ENCODE data around the gene ZBTB5.
"Not testable (repeated sequence)": the region's sequence is repeated elsewhere in the genome, so short reads cannot be mapped to it uniquely, and the experiment has no call there.

Gene ZBTB5

GRCh38 chr9:37485389-37486255 lies 20.4 kb upstream of the ZBTB5 start, which contains the start of gene POLR1E:
Gene POLR1E (plus strand): TSS chr9:37485948. CDS start chr9:37486048, 100 bp downstream.
- DNase-seq: peak; percentile 93

- DNase-seq: no peak
Observed at GRCh38 chr9:37480759-37481158, 15.5 kb upstream of the ZBTB5 start.

DNA sequence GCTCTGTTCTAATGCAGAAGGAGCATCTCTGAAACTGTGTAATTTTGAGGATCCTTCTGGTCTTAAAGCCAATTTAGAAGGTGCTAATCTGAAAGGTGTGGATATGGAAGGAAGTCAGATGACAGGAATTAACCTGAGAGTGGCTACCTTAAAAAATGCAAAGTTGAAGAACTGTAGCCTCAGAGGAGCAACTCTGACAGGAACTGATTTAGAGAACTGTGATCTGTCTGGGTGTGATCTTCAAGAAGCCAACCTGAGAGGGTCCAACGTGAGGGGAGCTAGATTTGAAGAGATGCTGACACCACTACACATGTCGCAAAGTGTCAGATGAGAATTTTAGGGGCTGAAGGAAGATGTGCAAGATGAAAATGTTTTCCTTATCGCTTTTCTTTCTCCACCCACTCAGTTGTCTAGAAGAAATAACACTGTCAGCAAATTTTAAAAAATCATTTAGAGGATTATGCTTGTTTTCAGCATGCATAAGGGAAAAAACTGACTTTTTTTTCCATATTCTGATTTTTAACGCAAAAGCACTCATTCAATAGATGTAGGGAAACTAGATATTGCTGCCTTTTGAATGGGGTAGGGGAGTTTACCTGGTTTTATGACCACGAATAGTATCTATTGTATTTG lies 12.9 kb upstream of the ZBTB5 start:
- not testable (repeated sequence) for DNase-seq

- not testable (repeated sequence) for DNase-seq
Observed at GRCh38 chr9:37477443-37477842, 12.2 kb upstream of the ZBTB5 start.

DNA sequence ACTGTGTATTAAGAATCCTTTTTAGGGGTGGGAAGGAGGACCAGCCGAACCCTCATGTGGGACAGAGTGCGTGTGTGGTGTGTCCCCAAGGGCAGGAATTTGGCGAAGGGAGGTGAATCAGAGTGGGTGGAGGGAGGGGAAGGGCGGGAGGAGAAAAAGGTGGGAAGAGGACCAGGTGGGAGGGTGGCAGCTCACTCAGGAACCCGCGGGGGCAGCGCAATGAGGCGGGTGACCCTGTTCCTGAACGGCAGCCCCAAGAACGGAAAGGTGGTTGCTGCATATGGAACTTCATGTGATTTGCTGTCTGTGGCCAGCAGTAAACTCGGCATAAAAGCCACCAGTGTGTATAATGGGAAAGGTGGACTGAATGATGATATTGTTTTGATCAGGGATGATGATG lies 11.7 kb upstream of the ZBTB5 start:
- DNase-seq: no peak

DNA sequence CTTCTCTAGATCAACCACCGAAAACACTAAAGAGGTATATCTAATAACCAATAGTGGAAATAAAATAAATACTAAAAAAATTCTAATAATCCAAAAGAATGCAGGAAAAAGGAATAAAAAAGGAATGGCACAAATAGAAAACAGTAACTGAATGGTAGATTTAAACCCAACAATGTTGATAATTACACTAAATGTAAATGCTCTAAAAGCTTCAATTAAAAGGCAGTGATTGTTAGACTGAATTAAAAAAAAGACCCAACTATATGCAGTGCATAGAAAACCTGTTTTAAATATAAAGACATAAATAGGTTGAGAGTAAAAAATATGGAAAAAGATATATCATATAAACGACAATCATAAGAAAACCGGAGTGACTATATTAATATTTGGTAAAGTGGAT lies 9.2 kb upstream of the ZBTB5 start:
- DNase-seq: no peak

GRCh38 chr9:37473982-37474381 lies 8.7 kb upstream of the ZBTB5 start:
- not testable (repeated sequence) for DNase-seq

- no peak for DNase-seq
Observed at GRCh38 chr9:37471942-37472684, 6.9 kb upstream of the ZBTB5 start.

DNA sequence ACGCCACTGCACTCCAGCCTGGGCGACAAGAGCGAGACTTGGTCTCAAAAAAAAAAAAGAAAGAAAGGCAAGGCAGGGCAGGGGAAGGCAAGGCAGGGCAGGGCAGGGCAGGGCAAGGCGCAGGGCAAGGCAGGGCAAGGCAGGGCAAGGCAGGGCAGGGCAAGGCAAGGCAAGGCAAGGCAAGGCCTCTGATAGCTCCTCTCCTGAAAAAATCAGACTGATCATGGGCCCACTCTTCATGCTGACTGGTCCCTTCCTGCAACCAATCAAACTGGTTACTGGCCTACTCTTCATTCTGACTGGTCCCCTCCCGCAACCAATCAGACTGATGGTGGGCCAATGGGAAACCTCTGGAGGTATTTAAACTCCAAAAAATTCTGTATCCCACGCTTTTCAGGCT lies 3.4 kb upstream of the ZBTB5 start:
- DNase-seq: no peak

DNA sequence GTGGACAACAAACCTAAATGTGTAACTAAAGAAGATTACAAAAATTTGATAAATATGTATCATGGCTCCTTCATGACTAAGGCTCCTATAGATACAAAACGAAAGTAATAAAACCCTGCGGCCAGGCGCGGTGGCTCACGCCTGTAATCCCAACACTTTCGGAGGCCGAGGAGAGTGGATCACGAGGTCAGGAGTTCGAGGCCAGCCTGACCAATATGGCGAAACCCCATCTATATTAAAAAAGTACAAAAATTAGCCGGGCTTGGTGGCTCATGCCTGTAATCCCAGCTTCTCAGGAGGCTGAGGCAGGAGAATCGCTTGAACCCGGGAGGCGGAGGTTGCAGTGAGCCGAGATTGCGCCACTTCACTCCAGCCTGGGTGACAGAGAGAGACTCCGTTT lies 2.3 kb upstream of the ZBTB5 start:
- DNase-seq: not testable (repeated sequence)

- DNase-seq: no peak
Observed at GRCh38 chr9:37466037-37466709, 923 bp upstream of the ZBTB5 start.

GRCh38 chr9:37464426-37465248 lies 613 bp downstream of the ZBTB5 start:
- peak; percentile 93 for DNase-seq

GRCh38 chr9:37464006-37464405 lies 1.2 kb downstream of the ZBTB5 start:
- no peak for DNase-seq

DNA sequence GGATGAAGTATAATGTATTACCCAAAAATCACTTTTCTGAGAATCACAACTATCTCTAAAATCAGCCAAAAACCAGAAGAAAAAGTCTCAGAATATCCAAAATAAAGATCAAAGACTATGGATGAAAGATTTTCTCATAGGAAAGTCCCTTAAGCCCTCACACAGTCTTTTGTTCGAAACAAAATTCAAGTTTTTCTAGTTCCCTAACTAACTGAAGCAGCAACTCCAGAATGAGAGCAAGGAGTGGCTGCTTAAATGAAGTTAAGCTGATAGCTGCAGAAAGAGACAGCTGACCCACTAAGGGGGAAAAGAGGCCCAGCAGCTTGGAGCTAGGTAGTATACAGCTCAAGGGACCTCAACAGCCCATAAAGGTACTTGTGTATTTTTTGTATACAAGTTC lies 8.4 kb downstream of the ZBTB5 start:
- no peak for DNase-seq

- no peak for DNase-seq
Observed at GRCh38 chr9:37455884-37456647, 9.2 kb downstream of the ZBTB5 start.

- DNase-seq: no peak
Observed at GRCh38 chr9:37454238-37454637, 11.0 kb downstream of the ZBTB5 start.

DNA sequence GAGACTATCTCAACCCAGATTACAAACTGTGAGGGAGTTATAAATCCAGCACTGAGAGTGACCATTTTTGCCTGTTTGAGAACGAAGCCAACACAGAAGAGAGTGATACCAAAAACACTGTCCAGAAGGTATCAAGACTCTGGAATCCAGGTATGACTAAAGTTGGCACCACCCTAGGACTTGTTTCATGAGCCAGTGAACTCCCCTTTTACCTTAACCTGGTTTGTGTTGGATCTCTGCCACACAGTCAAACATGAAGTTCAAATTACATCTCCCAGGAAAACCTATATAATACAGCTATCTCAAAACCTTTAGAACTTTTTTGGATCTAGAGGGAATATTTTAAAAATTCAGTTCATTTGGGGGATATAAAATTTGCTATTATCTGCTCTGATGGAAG lies 11.4 kb downstream of the ZBTB5 start:
- no peak for DNase-seq

GRCh38 chr9:37452611-37453010 lies 12.6 kb downstream of the ZBTB5 start:
- DNase-seq: no peak

- DNase-seq: no peak
Observed at GRCh38 chr9:37451628-37452027, 13.6 kb downstream of the ZBTB5 start.

DNA sequence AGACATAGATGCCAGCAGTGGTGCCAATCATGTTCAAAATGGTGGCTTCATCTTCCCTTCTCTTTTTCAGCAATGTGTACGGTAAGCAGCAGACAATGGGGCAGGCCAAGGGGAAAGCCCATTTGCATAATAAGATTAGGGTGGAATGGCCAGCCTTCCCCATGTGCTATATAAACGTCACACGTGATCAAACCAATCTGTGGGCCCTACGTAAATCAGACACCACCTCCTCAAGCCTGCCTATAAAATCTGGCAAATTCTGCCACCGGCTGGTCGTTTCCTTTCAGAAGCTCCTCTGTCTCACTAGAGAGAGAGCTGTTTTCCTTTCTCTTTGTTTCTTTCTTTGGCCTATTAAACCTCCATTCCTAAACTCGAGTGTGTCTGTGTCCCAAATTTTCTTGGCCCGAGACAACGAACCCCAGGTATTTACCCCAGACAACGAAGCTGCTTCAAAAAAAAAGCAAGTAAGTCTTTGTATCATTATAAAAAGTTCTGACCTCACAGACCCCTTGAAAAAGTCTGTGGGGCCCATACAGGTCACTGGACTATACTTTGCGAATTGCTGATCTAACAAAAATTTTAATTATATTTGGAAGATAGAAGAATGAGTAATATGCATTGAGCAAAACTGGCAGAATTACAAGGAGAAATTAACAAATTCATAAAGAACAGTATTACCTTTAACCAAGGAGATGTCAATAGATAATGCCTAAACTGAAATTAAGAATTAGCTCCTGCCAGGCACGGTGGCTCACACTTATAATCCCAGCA lies 15.2 kb downstream of the ZBTB5 start:
- DNase-seq: no peak

- DNase-seq: no peak
Observed at GRCh38 chr9:37447111-37447510, 18.1 kb downstream of the ZBTB5 start.

All from stimulated activated naive CD4-positive, alpha-beta T cell treated with Interleukin-2 at 50 U/mL for 16 hours (primary cell).